HG02642 (cell line): ENCODE measurements around the gene CSTA.

Experiments used
- ATAC-seq: cut with Tn5 transposase; IDR thresholded peaks from one replicate; pipeline ENCODE4 v1.9.1; 2021; ENCODE audit warnings: mild to moderate bottlenecking; ENCODE audit not compliant: unreplicated experiment, poor library complexity

The CSTA gene

GRCh38 chr3:122318620-122319019 is 6.4 kb upstream of the CSTA start:
- ATAC-seq, result no peak

GRCh38 chr3:122322095-122323075 is 2.7 kb upstream of the CSTA start:
- ATAC-seq, result no peak

- no peak for ATAC-seq
Measured at GRCh38 chr3:122325769-122326168, 721 bp downstream of the CSTA start.

GRCh38 chr3:122331886-122332285 is 6.8 kb downstream of the CSTA start:
- no peak for ATAC-seq

- no peak for ATAC-seq
Measured at GRCh38 chr3:122332551-122332950, 7.5 kb downstream of the CSTA start.

GRCh38 chr3:122342803-122343202 is 17.8 kb downstream of the CSTA start:
- no peak for ATAC-seq

GRCh38 chr3:122343654-122344053 is 18.6 kb downstream of the CSTA start:
- ATAC-seq, result no peak

GRCh38 chr3:122349171-122349570 is 24.1 kb downstream of the CSTA start:
- ATAC-seq, result no peak

- ATAC-seq, result no peak
Measured at GRCh38 chr3:122350814-122351418, 25.9 kb downstream of the CSTA start.

GRCh38 chr3:122351612-122352011 is 26.6 kb downstream of the CSTA start:
- ATAC-seq, result no peak

- no peak for ATAC-seq
Measured at GRCh38 chr3:122353215-122353614, 28.2 kb downstream of the CSTA start.

- ATAC-seq, result no peak
Measured at GRCh38 chr3:122353893-122354401, 28.9 kb downstream of the CSTA start.

GRCh38 chr3:122355612-122356011 is 30.6 kb downstream of the CSTA start:
- no peak for ATAC-seq

- no peak for ATAC-seq
Measured at GRCh38 chr3:122356402-122356801, 31.4 kb downstream of the CSTA start.

- no peak for ATAC-seq
Measured at GRCh38 chr3:122357828-122358702, 33.0 kb downstream of the CSTA start.

GRCh38 chr3:122358703-122359032 is 33.6 kb downstream of the CSTA start:
- no peak for ATAC-seq

GRCh38 chr3:122362026-122362425 is 37.0 kb downstream of the CSTA start:
- no peak for ATAC-seq

- ATAC-seq, result no peak
Measured at GRCh38 chr3:122364490-122364889, 39.4 kb downstream of the CSTA start.

GRCh38 chr3:122365073-122365472 is 40.0 kb downstream of the CSTA start:
- peak; percentile 23 for ATAC-seq

GRCh38 chr3:122365582-122366378 is 40.7 kb downstream of the CSTA start:
- peak; percentile 48 for ATAC-seq
